ENCODE results near the gene FAAH. TPM values are rescaled to one million over a fixed set of nuclear protein-coding genes. Genes with fewer than 3 reads are reported as not detected.

Gene FAAH
- total RNA-seq, 1 experiment from 2014 or later, result 25.9 TPM

GRCh38 chr1:46448109-46448911 lies 54.2 kb downstream of the FAAH start:
- ATAC-seq (no peak), DNase-seq (ENCODE audit: low read depth, low spot score) (no peak)
- H3K4me3 ChIP-seq (ENCODE audit: low read depth in 2 of 2, low read length in 2 of 2), result no peak overlapping the region
- intact Hi-C loops (cut with micrococcal nuclease; ENCODE audit: unreplicated experiment) (no loop called here), in situ Hi-C loops (cut with HindIII; ENCODE audit: low pct_unique_long_range_greater_than_20kb, low sequenced_read_pairs) (no loop called here)
- no peaks in the 10 kb centered on the region for H3K4me1 ChIP-seq (ENCODE audit: control insufficient read depth, insufficient read depth, low read length)
- H3K27me3 ChIP-seq (ENCODE audit: control insufficient read depth, insufficient read depth, low read length), result no peaks in the 10 kb centered on the region
- no peaks in the 10 kb centered on the region for H3K36me3 ChIP-seq (ENCODE audit: control insufficient read depth, insufficient read depth, low read length)
- no TSS peak for BruUV-seq (replicated peaks)
- no peak for TF ChIP-seq SIN3A (IDR thresholded peaks at IDR 0.05; ENCODE audit: borderline replicate concordance, insufficient read depth, low read depth, low read length)
- no peak for TF ChIP-seq REST (IDR thresholded peaks at IDR 0.05; ENCODE audit: insufficient read depth in 1 of 2, low read depth in 2 of 2, low read length in 1 of 2)
- no peak for TF ChIP-seq POLR2AphosphoS5 (IDR thresholded peaks at IDR 0.05; ENCODE audit: low read depth, low read length)
- no peak for TF ChIP-seq CTCF (IDR thresholded peaks at IDR 0.05)
- TF ChIP-seq TCF7L2 (IDR thresholded peaks at IDR 0.05; ENCODE audit: low read depth, low read length), result no peak
- CTCF ChIA-PET, result interaction anchor here (1.6 kb wide), 1 partner anchor 78 kb away, joined by 4 read pairs; no protein-coding TSS in a partner anchor
- H3K9me3 ChIP-seq (ENCODE audit: control insufficient read depth, insufficient read depth, low read depth, low read length), result no peaks in the 10 kb centered on the region
- POLR2A ChIA-PET, result no interaction called here
- H3K27ac ChIP-seq (ENCODE audit: low read length), result no peak overlapping the region

GRCh38 chr1:46449223-46450159 lies 55.4 kb downstream of the FAAH start:
- no peaks in the 10 kb centered on the region for H3K27me3 ChIP-seq (ENCODE audit: control insufficient read depth, insufficient read depth, low read length)
- no peak overlapping the region for H3K4me3 ChIP-seq (ENCODE audit: low read depth in 2 of 2, low read length in 2 of 2)
- in situ Hi-C loops (cut with HindIII; ENCODE audit: low pct_unique_long_range_greater_than_20kb, low sequenced_read_pairs) (no loop called here), intact Hi-C loops (cut with micrococcal nuclease; ENCODE audit: unreplicated experiment) (no loop called here)
- DNase-seq (ENCODE audit: low read depth, low spot score) (no peak), ATAC-seq (no peak)
- POLR2A ChIA-PET, result no interaction called here
- no TSS peak for BruUV-seq (replicated peaks)
- TF ChIP-seq POLR2AphosphoS5 (IDR thresholded peaks at IDR 0.05; ENCODE audit: low read depth, low read length) (no peak), REST (IDR thresholded peaks at IDR 0.05; ENCODE audit: insufficient read depth in 1 of 2, low read depth in 2 of 2, low read length in 1 of 2) (no peak)
- CTCF ChIA-PET, result interaction anchor here (1.6 kb wide), 1 partner anchor 77 kb away, joined by 4 read pairs; no protein-coding TSS in a partner anchor
- H3K9me3 ChIP-seq (ENCODE audit: control insufficient read depth, insufficient read depth, low read depth, low read length), result no peaks in the 10 kb centered on the region
- H3K4me1 ChIP-seq (ENCODE audit: control insufficient read depth, insufficient read depth, low read length), result no peaks in the 10 kb centered on the region
- no peaks in the 10 kb centered on the region for H3K36me3 ChIP-seq (ENCODE audit: control insufficient read depth, insufficient read depth, low read length)
- H3K27ac ChIP-seq (ENCODE audit: low read length), result no peak overlapping the region

All from Panc1 (cell line).